Measurements from ENCODE around the gene AP5M1. TPM values are rescaled to one million over a fixed set of nuclear protein-coding genes. Genes with fewer than 3 reads are reported as not detected.

The AP5M1 gene
- polyA plus RNA-seq, 6 donors from 2014 or later: 30.5 to 43.5 (median 37.4) TPM

- Mint-ChIP-seq H3K9me3 (peaks cover 0 to 13% (median 6%) of the 10 kb centered on the region in 7 donors), H3K27me3 (peaks cover 15 to 26% (median 24%) of the 10 kb centered on the region in 3 donors), H3K36me3 (no peaks in the 10 kb centered on the region), H3K4me1 (no peaks in the 10 kb centered on the region), H3K27ac (no peak overlapping the region), H3K4me3 (no peak overlapping the region)
- ATAC-seq (ENCODE audit: low read depth in 2 of 2) (no peak), DNase-seq (no peak)
Measured at GRCh38 chr14:57346741-57347140, 78.0 kb downstream of the AP5M1 start.

Other genes starting within 250 kb of the AP5M1 start
- gene EXOC5, start 66 bp upstream of the AP5M1 start, polyA plus RNA-seq (ENCODE audit: low read depth in 6 of 6): 10 to 100 TPM; 32.4 to 66.9 (median 59.4) TPM
- 10 to 100 TPM in 2 of 6 donors, 1 to 10 TPM in 4; 6.4 to 11.0 (median 8.7) TPM for gene NAA30, start 121.6 kb downstream of the AP5M1 start, polyA plus RNA-seq (ENCODE audit: low read depth in 6 of 6)
- not detected for gene CCDC198, start 224.9 kb downstream of the AP5M1 start, polyA plus RNA-seq (ENCODE audit: low read depth in 6 of 6)

Measured in naive B cell (primary cell).